ENCODE measurements around the gene ILKAP. TPM values are rescaled to one million over a fixed set of nuclear protein-coding genes. Genes with fewer than 3 reads are reported as not detected.

ILKAP gene
- total RNA-seq, 4 donors from 2014 or later, result 9.2 to 78.0 (median 29.1) TPM

- no peak overlapping the region for H3K27ac ChIP-seq
- no peaks in the 10 kb centered on the region for H3K36me3 ChIP-seq
- no peaks in the 10 kb centered on the region for H3K9me3 ChIP-seq
- H3K4me1 ChIP-seq, result no peaks in the 10 kb centered on the region
- intact Hi-C loops (cut with DNase I; ENCODE audit: low total_unique reads), result no loop called here
- no peak overlapping the region for H3K4me3 ChIP-seq
- H3K27me3 ChIP-seq, result no peaks in the 10 kb centered on the region
- DNase-seq, result no peak
- no peak for TF ChIP-seq POLR2A (IDR thresholded peaks at IDR 0.05)
- TF ChIP-seq, protein P1, sequence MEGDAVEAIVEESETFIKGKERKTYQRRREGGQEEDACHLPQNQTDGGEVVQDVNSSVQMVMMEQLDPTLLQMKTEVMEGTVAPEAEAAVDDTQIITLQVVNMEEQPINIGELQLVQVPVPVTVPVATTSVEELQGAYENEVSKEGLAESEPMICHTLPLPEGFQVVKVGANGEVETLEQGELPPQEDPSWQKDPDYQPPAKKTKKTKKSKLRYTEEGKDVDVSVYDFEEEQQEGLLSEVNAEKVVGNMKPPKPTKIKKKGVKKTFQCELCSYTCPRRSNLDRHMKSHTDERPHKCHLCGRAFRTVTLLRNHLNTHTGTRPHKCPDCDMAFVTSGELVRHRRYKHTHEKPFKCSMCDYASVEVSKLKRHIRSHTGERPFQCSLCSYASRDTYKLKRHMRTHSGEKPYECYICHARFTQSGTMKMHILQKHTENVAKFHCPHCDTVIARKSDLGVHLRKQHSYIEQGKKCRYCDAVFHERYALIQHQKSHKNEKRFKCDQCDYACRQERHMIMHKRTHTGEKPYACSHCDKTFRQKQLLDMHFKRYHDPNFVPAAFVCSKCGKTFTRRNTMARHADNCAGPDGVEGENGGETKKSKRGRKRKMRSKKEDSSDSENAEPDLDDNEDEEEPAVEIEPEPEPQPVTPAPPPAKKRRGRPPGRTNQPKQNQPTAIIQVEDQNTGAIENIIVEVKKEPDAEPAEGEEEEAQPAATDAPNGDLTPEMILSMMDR (IDR thresholded peaks at IDR 0.05), result no peak
Observed at GRCh38 chr2:238142382-238143205, 60.9 kb downstream of the ILKAP start.

DNA sequence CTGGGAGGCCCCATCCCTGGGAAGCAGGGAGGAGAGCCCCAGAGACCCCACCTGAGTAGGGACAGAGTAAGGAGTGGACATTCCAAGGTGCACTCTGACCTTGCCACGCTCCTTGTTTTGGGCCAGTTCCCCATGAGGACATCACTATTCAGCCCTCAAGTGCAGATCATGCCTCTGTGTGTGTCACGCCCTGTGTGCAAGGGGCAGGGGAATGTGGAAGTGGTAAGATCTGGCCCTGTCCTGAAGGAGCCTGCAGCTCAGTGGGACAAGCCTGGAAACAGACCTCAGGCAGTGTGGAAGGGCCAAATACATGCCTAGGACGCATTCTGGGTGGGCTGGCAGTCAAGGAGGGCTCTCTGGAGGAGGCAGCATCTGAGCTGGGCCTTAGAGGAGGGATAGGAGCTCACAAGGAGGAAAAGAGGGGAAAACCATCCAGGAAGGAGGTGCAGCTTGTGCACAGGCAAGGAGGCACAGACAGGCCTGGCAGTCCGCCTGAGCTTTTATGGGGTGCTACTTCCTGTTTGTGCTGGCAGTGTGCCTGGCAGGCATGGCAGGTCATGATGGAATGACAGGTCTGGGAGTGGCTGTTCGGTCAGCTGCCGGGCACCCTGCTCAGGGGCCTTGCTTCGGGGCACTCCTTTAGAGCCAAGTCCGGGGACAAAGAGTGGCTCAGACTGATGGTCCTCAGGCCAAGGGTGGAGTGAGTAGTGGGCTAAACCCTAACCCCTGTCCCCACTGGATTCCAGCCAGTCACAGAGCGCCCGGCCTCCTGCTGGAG, 61.8 kb downstream of the ILKAP start:
- no peak overlapping the region for H3K27ac ChIP-seq
- H3K27me3 ChIP-seq, result no peaks in the 10 kb centered on the region
- H3K9me3 ChIP-seq, result no peaks in the 10 kb centered on the region
- DNase-seq, result no peak
- no peak overlapping the region for H3K4me3 ChIP-seq
- intact Hi-C loops (cut with DNase I; ENCODE audit: low total_unique reads), result no loop called here
- no peaks in the 10 kb centered on the region for H3K36me3 ChIP-seq
- no peaks in the 10 kb centered on the region for H3K4me1 ChIP-seq
- TF ChIP-seq POLR2A (IDR thresholded peaks at IDR 0.05), result no peak
- TF ChIP-seq, protein P1 (IDR thresholded peaks at IDR 0.05), result no peak

- TF ChIP-seq, protein P1 (IDR thresholded peaks at IDR 0.05), result no peak
- TF ChIP-seq POLR2A (IDR thresholded peaks at IDR 0.05), result no peak
- intact Hi-C loops (cut with DNase I; ENCODE audit: low total_unique reads), result no loop called here
- no peak for DNase-seq
- Histone ChIP-seq H3K27ac (no peak overlapping the region), H3K4me1 (no peaks in the 10 kb centered on the region), H3K27me3 (no peaks in the 10 kb centered on the region), H3K36me3 (no peaks in the 10 kb centered on the region), H3K4me3 (no peak overlapping the region), H3K9me3 (no peaks in the 10 kb centered on the region)
Observed at GRCh38 chr2:238140721-238141540, 62.6 kb downstream of the ILKAP start.

DNA sequence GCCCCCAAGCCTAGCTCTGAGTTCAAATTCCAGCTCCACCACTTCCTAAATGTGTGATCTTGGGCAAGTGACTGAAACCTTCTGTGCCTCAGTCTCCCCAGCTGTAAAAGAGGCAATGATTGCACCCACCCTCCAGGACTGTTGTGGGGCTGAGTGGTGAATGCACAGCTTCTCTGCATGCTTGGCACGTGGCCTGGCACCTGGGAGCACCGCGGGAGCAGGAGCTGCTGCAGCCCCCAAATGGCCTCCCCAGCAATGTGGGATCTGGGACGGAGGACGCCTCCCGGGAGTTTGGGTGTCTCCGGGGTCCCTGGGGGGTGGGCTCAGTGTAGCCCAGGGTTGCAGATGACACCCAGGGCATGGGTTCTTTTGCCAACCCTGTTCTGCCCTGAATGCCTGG, 63.5 kb downstream of the ILKAP start:
- Histone ChIP-seq H3K27ac (no peak overlapping the region), H3K4me3 (no peak overlapping the region), H3K27me3 (no peaks in the 10 kb centered on the region), H3K4me1 (no peaks in the 10 kb centered on the region), H3K36me3 (no peaks in the 10 kb centered on the region), H3K9me3 (no peaks in the 10 kb centered on the region)
- intact Hi-C loops (cut with DNase I; ENCODE audit: low total_unique reads), result no loop called here
- DNase-seq, result no peak
- TF ChIP-seq, protein P1 (IDR thresholded peaks at IDR 0.05), result no peak
- no peak for TF ChIP-seq POLR2A (IDR thresholded peaks at IDR 0.05)
